WTC11 (cell line): ENCODE data around the gene IL16. TPM values are rescaled to one million over a fixed set of nuclear protein-coding genes. Genes with fewer than 3 reads are reported as not detected.

Source experiments
- ATAC-seq: fragments of 200-7000 bp; cut with Tn5 transposase; 2 replicates; pipeline ENCODE4 v1.10.0; 2021; ENCODE audit warnings: mild to moderate bottlenecking, moderate library complexity
- CTCF ChIA-PET: fragments of 300-600 bp; sonication (Branson Sonifier 250); formaldehyde crosslinking; loops from one replicate; lab custom pipeline; 2021; ENCODE audit warnings: antibody characterized with exemption; lab: Charles Lee
- POLR2A ChIA-PET: fragments of 350-600 bp; sonication (Branson Sonifier 250); formaldehyde crosslinking; loops from one replicate; lab custom pipeline; 2021; ENCODE audit warnings: antibody characterized with exemption; lab: Charles Lee
- DNase-seq: peaks from one replicate; pipeline ENCODE4 v3.0.0; 2021; ENCODE audit warnings: low spot score
- H3K27ac Mint-ChIP-seq: 2 replicates; pipeline ENCODE4 v1.8.0; 2021; ENCODE audit warnings: mixed read lengths
- H3K27me3 Mint-ChIP-seq: 2 replicates; pipeline ENCODE4 v1.8.0; 2021; ENCODE audit warnings: low read depth, mild to moderate bottlenecking, moderate library complexity, mixed read lengths
- H3K36me3 Mint-ChIP-seq: 2 replicates; pipeline ENCODE4 v1.8.0; 2021; ENCODE audit warnings: mixed read lengths
- H3K4me1 Mint-ChIP-seq: 2 replicates; pipeline ENCODE4 v1.8.0; 2022; ENCODE audit warnings: mixed read lengths
- H3K4me3 Mint-ChIP-seq: 2 replicates; pipeline ENCODE4 v1.8.0; 2021; ENCODE audit warnings: mild to moderate bottlenecking, moderate library complexity, mixed read lengths
- H3K9me3 Mint-ChIP-seq: 2 replicates; pipeline ENCODE4 v1.8.0; 2021; ENCODE audit warnings: mixed read lengths
- ETV6 ChIP-seq: sonication (generic); formaldehyde crosslinking; IDR thresholded peaks from 2 replicates; pipeline ENCODE4 v1.8.1; 2022; ENCODE audit warnings: mild to moderate bottlenecking, missing genetic modification reagents
- FOXJ3 ChIP-seq: sonication (generic); formaldehyde crosslinking; IDR thresholded peaks from 2 replicates; pipeline ENCODE4 v1.9.0; 2021; ENCODE audit warnings: missing genetic modification reagents, mild to moderate bottlenecking, borderline replicate concordance
- KAT7 ChIP-seq: sonication (generic); formaldehyde crosslinking; IDR thresholded peaks from 2 replicates; pipeline ENCODE4 v1.8.1; 2023; ENCODE audit warnings: missing genetic modification reagents, mild to moderate bottlenecking, borderline replicate concordance
- NR3C1 ChIP-seq: sonication (generic); formaldehyde crosslinking; conservative IDR thresholded peaks from 2 replicates; pipeline ENCODE4 v1.8.1; 2023; ENCODE audit warnings: low read depth, mild to moderate bottlenecking, missing genetic modification reagents
- RELA ChIP-seq: sonication (generic); formaldehyde crosslinking; IDR thresholded peaks from 2 replicates; pipeline ENCODE4 v1.8.1; 2022; ENCODE audit warnings: missing genetic modification reagents, mild to moderate bottlenecking, borderline replicate concordance
- SP1 ChIP-seq: sonication (generic); formaldehyde crosslinking; conservative IDR thresholded peaks from 2 replicates; pipeline ENCODE4 v1.8.1; 2022; ENCODE audit warnings: missing genetic modification reagents
- TEAD1 ChIP-seq: sonication (generic); formaldehyde crosslinking; IDR thresholded peaks from 2 replicates; pipeline ENCODE4 v1.8.0; 2022; ENCODE audit warnings: mild to moderate bottlenecking, missing genetic modification reagents
- ZBTB21 ChIP-seq: sonication (generic); formaldehyde crosslinking; IDR thresholded peaks from 2 replicates; pipeline ENCODE4 v1.8.1; 2023; ENCODE audit warnings: mild to moderate bottlenecking, missing genetic modification reagents, borderline replicate concordance
- ZNF121 ChIP-seq: sonication (generic); formaldehyde crosslinking; IDR thresholded peaks from 2 replicates; pipeline ENCODE4 v1.8.0; 2023; ENCODE audit warnings: missing genetic modification reagents
- ZNF232 ChIP-seq: sonication (generic); formaldehyde crosslinking; IDR thresholded peaks from 2 replicates; pipeline ENCODE4 v1.8.0; 2022; ENCODE audit warnings: mild to moderate bottlenecking, missing genetic modification reagents
- ZNF416 ChIP-seq: fragments of 250-450 bp; sonication (Bioruptor Pico); IDR thresholded peaks from 2 replicates; pipeline ENCODE4 v1.9.0; 2021; ENCODE audit warnings: mild to moderate bottlenecking, inconsistent platforms
- ZNF671 ChIP-seq: fragments of 250-450 bp; sonication (Bioruptor Pico); IDR thresholded peaks from 2 replicates; pipeline ENCODE4 v1.8.0; 2021; ENCODE audit warnings: mild to moderate bottlenecking
- total RNA-seq: library from RNA; stranded (reverse); gene quantifications from 3 replicates; pipeline ENCODE4 v1.2.3, GENCODE V29; 2021
- TF ChIP-seq, protein P1 (sequence below): sonication (generic); formaldehyde crosslinking; IDR thresholded peaks from 2 replicates; pipeline ENCODE4 v1.8.1; 2023; ENCODE audit warnings: mild to moderate bottlenecking, missing genetic modification reagents
- TF ChIP-seq, protein P2 (sequence below): sonication (generic); formaldehyde crosslinking; IDR thresholded peaks from 2 replicates; pipeline ENCODE4 v1.8.0; 2022; ENCODE audit warnings: mild to moderate bottlenecking, missing genetic modification reagents
- TF ChIP-seq, protein P3 (sequence below): fragments of 250-450 bp; sonication (Bioruptor Pico); IDR thresholded peaks from 2 replicates; pipeline ENCODE4 v1.9.0; 2021; ENCODE audit warnings: mild to moderate bottlenecking
- TF ChIP-seq, protein P4 (sequence below): sonication (generic); formaldehyde crosslinking; IDR thresholded peaks from 2 replicates; pipeline ENCODE4 v1.8.1; 2022; ENCODE audit warnings: mild to moderate bottlenecking, missing genetic modification reagents, moderate library complexity, borderline replicate concordance
- TF ChIP-seq, protein P5 (sequence below): sonication (generic); formaldehyde crosslinking; conservative IDR thresholded peaks from 2 replicates; pipeline ENCODE4 v1.8.1; 2023; ENCODE audit warnings: mild to moderate bottlenecking, low read depth, missing genetic modification reagents, moderate library complexity
- TF ChIP-seq, protein P6 (sequence below): sonication (generic); formaldehyde crosslinking; IDR thresholded peaks from 2 replicates; pipeline ENCODE4 v1.8.0; 2022; ENCODE audit warnings: mild to moderate bottlenecking, missing genetic modification reagents

The IL16 gene
- total RNA-seq, 1 experiment from 2014 or later = 0.61 TPM

DNA sequence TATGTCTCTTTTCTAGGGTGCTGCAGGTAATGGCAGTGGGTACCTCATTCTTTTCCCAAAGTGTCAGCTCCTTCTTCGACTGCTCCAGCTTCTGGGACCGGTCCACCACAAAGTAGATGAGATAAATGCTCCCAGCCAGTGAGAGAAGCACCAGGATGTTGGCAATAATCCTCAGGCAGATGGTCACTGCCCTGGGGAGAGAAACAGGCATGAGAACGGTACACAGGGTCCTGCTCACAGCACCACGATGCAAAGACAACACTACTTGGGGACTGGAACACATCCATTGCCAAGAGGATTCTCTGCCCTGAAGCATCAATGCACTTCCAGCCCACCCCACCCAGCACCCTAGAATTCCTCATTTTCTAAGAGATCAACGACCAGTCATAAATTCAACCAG lies 155.0 kb downstream of the IL16 start:
- no peak overlapping the region for H3K27ac Mint-ChIP-seq
- H3K4me1 Mint-ChIP-seq = peaks cover 14% of the 10 kb centered on the region
- CTCF ChIA-PET = no interaction called here
- H3K27me3 Mint-ChIP-seq = no peaks in the 10 kb centered on the region
- H3K36me3 Mint-ChIP-seq = no peaks in the 10 kb centered on the region
- H3K4me3 Mint-ChIP-seq = no peak overlapping the region
- ATAC-seq (no peak), DNase-seq (no peak)
- H3K9me3 Mint-ChIP-seq = no peaks in the 10 kb centered on the region
- POLR2A ChIA-PET = no interaction called here
- TF ChIP-seq KAT7 (CRISPR knock-in tag) = no peak
- no peak for TF ChIP-seq NR3C1 (CRISPR knock-in tag)
- TF ChIP-seq, protein P1, sequence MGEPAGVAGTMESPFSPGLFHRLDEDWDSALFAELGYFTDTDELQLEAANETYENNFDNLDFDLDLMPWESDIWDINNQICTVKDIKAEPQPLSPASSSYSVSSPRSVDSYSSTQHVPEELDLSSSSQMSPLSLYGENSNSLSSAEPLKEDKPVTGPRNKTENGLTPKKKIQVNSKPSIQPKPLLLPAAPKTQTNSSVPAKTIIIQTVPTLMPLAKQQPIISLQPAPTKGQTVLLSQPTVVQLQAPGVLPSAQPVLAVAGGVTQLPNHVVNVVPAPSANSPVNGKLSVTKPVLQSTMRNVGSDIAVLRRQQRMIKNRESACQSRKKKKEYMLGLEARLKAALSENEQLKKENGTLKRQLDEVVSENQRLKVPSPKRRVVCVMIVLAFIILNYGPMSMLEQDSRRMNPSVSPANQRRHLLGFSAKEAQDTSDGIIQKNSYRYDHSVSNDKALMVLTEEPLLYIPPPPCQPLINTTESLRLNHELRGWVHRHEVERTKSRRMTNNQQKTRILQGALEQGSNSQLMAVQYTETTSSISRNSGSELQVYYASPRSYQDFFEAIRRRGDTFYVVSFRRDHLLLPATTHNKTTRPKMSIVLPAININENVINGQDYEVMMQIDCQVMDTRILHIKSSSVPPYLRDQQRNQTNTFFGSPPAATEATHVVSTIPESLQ (CRISPR knock-in tag) = no peak
- TF ChIP-seq TEAD1 (CRISPR knock-in tag) = no peak
- TF ChIP-seq FOXJ3 = no peak
- no peak for TF ChIP-seq ZNF232
- TF ChIP-seq, protein P2, sequence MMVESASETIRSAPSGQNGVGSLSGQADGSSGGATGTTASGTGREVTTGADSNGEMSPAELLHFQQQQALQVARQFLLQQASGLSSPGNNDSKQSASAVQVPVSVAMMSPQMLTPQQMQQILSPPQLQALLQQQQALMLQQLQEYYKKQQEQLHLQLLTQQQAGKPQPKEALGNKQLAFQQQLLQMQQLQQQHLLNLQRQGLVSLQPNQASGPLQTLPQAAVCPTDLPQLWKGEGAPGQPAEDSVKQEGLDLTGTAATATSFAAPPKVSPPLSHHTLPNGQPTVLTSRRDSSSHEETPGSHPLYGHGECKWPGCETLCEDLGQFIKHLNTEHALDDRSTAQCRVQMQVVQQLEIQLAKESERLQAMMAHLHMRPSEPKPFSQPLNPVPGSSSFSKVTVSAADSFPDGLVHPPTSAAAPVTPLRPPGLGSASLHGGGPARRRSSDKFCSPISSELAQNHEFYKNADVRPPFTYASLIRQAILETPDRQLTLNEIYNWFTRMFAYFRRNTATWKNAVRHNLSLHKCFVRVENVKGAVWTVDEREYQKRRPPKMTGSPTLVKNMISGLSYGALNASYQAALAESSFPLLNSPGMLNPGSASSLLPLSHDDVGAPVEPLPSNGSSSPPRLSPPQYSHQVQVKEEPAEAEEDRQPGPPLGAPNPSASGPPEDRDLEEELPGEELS (CRISPR knock-in tag) = no peak
- no peak for TF ChIP-seq SP1 (CRISPR knock-in tag)

DNA sequence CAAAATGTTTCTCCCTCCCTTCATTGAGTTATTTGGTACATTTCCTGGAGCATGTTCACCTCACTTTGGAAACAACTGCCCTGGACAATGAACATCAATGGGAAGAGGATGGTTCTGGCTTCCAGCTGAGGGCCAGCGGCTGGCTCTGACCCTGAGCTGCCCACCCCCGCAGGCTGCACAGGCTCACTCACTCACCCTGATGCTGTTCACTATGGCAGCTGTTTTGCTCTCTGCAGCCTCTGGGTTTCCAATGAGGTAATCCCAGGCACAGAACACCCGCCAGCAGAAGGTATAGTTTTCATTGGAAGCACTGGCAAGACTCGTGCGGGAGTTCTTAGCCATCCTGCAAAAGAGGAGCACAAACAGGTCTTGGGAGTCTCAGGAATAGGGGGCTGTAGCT lies 159.6 kb downstream of the IL16 start:
- no peak for TF ChIP-seq ZNF671 (CRISPR knock-in tag)
- TF ChIP-seq, protein P3, sequence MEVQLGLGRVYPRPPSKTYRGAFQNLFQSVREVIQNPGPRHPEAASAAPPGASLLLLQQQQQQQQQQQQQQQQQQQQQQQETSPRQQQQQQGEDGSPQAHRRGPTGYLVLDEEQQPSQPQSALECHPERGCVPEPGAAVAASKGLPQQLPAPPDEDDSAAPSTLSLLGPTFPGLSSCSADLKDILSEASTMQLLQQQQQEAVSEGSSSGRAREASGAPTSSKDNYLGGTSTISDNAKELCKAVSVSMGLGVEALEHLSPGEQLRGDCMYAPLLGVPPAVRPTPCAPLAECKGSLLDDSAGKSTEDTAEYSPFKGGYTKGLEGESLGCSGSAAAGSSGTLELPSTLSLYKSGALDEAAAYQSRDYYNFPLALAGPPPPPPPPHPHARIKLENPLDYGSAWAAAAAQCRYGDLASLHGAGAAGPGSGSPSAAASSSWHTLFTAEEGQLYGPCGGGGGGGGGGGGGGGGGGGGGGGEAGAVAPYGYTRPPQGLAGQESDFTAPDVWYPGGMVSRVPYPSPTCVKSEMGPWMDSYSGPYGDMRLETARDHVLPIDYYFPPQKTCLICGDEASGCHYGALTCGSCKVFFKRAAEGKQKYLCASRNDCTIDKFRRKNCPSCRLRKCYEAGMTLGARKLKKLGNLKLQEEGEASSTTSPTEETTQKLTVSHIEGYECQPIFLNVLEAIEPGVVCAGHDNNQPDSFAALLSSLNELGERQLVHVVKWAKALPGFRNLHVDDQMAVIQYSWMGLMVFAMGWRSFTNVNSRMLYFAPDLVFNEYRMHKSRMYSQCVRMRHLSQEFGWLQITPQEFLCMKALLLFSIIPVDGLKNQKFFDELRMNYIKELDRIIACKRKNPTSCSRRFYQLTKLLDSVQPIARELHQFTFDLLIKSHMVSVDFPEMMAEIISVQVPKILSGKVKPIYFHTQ (CRISPR knock-in tag) = no peak
- TF ChIP-seq, all 79 proteins: peak for 0
- no peak overlapping the region for H3K27ac Mint-ChIP-seq
- H3K9me3 Mint-ChIP-seq = no peaks in the 10 kb centered on the region
- no peak overlapping the region for H3K4me3 Mint-ChIP-seq
- no peak for DNase-seq
- H3K36me3 Mint-ChIP-seq = no peaks in the 10 kb centered on the region
- peaks cover 16% of the 10 kb centered on the region for H3K4me1 Mint-ChIP-seq
- peak; percentile 60 for ATAC-seq
- CTCF ChIA-PET = interaction anchor here (0.7 to 2.0 kb wide), 9 partner anchors 12 to 90 kb away, joined by 3 to 7 read pairs (median 3); no protein-coding TSS in a partner anchor
- POLR2A ChIA-PET = no interaction called here
- H3K27me3 Mint-ChIP-seq = no peaks in the 10 kb centered on the region

DNA sequence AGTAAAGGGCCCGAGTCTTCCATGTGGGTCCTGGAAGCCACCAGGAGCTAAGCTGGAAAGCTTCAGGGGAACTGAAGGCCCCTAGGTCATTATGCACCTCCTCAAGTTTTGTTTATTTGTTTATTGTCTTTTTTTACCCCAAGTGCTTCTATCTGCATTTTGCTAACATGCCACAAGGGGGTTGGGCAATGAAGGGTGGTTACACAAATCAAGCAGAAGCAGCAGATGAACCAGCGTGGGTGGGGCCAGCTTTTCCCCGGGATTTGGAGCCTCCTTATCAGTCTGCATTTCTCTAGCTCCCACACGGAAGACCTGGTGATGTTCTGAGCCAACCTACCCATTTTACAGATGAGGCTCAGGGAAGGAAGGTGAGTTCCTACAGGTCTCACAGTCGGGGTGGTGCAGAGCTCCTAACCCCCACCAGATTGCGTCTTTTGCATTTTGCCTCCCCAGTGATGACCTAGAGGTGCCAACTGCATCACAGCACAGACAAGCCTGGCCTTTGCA lies 160.6 kb downstream of the IL16 start:
- peaks cover 16% of the 10 kb centered on the region for H3K4me1 Mint-ChIP-seq
- ChIA-PET CTCF (interaction anchor here (0.7 to 2.0 kb wide), 9 partner anchors 11 to 91 kb away, joined by 3 to 12 read pairs (median 4); no protein-coding TSS in a partner anchor), POLR2A (no interaction called here)
- ATAC-seq (peak; percentile 61), DNase-seq (no peak)
- H3K4me3 Mint-ChIP-seq = no peak overlapping the region
- H3K9me3 Mint-ChIP-seq = no peaks in the 10 kb centered on the region
- no peak overlapping the region for H3K27ac Mint-ChIP-seq
- H3K36me3 Mint-ChIP-seq = no peaks in the 10 kb centered on the region
- H3K27me3 Mint-ChIP-seq = no peaks in the 10 kb centered on the region
- TF ChIP-seq, protein P4, sequence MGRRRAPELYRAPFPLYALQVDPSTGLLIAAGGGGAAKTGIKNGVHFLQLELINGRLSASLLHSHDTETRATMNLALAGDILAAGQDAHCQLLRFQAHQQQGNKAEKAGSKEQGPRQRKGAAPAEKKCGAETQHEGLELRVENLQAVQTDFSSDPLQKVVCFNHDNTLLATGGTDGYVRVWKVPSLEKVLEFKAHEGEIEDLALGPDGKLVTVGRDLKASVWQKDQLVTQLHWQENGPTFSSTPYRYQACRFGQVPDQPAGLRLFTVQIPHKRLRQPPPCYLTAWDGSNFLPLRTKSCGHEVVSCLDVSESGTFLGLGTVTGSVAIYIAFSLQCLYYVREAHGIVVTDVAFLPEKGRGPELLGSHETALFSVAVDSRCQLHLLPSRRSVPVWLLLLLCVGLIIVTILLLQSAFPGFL (CRISPR knock-in tag) = no peak
- TF ChIP-seq, protein P5, sequence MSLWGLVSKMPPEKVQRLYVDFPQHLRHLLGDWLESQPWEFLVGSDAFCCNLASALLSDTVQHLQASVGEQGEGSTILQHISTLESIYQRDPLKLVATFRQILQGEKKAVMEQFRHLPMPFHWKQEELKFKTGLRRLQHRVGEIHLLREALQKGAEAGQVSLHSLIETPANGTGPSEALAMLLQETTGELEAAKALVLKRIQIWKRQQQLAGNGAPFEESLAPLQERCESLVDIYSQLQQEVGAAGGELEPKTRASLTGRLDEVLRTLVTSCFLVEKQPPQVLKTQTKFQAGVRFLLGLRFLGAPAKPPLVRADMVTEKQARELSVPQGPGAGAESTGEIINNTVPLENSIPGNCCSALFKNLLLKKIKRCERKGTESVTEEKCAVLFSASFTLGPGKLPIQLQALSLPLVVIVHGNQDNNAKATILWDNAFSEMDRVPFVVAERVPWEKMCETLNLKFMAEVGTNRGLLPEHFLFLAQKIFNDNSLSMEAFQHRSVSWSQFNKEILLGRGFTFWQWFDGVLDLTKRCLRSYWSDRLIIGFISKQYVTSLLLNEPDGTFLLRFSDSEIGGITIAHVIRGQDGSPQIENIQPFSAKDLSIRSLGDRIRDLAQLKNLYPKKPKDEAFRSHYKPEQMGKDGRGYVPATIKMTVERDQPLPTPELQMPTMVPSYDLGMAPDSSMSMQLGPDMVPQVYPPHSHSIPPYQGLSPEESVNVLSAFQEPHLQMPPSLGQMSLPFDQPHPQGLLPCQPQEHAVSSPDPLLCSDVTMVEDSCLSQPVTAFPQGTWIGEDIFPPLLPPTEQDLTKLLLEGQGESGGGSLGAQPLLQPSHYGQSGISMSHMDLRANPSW (CRISPR knock-in tag) = no peak
- TF ChIP-seq ETV6 (CRISPR knock-in tag) (no peak), ZNF121 (CRISPR knock-in tag) (no peak), ZBTB21 (CRISPR knock-in tag) (no peak), ZNF416 (CRISPR knock-in tag) (no peak), RELA (CRISPR knock-in tag) (no peak)
- TF ChIP-seq, protein P6, sequence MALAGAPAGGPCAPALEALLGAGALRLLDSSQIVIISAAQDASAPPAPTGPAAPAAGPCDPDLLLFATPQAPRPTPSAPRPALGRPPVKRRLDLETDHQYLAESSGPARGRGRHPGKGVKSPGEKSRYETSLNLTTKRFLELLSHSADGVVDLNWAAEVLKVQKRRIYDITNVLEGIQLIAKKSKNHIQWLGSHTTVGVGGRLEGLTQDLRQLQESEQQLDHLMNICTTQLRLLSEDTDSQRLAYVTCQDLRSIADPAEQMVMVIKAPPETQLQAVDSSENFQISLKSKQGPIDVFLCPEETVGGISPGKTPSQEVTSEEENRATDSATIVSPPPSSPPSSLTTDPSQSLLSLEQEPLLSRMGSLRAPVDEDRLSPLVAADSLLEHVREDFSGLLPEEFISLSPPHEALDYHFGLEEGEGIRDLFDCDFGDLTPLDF (CRISPR knock-in tag) = no peak
- TF ChIP-seq, protein P2 (CRISPR knock-in tag) = no peak
